Body of pancreas (tissue), 4 donors: ENCODE results near the gene PRAMEF11. TPM values are rescaled to one million over a fixed set of nuclear protein-coding genes. Genes with fewer than 3 reads are reported as not detected.
"Not testable (repeated sequence)": the region's sequence is repeated elsewhere in the genome, so short reads cannot be mapped to it uniquely, and the experiment has no call there.

Experiments used
- ATAC-seq: fragments of 150-250 bp; one replicate; pipeline ENCODE4 v1.9.1; 2016
- DNase-seq, 4 donors: peaks; one replicate each; pipeline ENCODE4 v3.0.0-alpha.2; 2019
- H3K27ac ChIP-seq, 4 donors: fragments of 200-600 bp; sonication (generic); 1 replicate in 3 of 4; 2 replicates in 1 of 4; pipeline versions ENCODE4 v1.5.1 to v1.6.1; 2016 to 2019; ENCODE audit warnings: mild to moderate bottlenecking in 1 of 4, mixed read lengths in 1 of 4, moderate library complexity in 1 of 4
- H3K27me3 ChIP-seq, 2 donors: fragments of 200-600 bp; sonication (generic); one replicate each; pipeline ENCODE4 v1.6.0; 2016; ENCODE audit warnings: mild to moderate bottlenecking in 1 of 2
- H3K36me3 ChIP-seq, 2 donors: fragments of 200-600 bp; sonication (generic); replicated peaks in 1 of 2; 2 replicates each; pipeline ENCODE4 v1.5.1; 2016; ENCODE audit warnings: low read depth in 2 of 2; ENCODE audit not compliant: insufficient read depth in 1 of 2
- H3K4me1 ChIP-seq: fragments of 200-600 bp; sonication (generic); one replicate; pipeline ENCODE4 v1.6.0; 2016
- H3K4me3 ChIP-seq, 2 donors: fragments of 200-600 bp; sonication (generic); 1 replicate in 1 of 2; 2 replicates in 1 of 2; pipeline ENCODE4 v1.5.1; 2016 to 2019
- H3K9me3 ChIP-seq, 3 donors: fragments of 200-600 bp; sonication (generic); 1 replicate in 2 of 3; 2 replicates in 1 of 3; pipeline ENCODE4 v1.5.1; 2016
- CTCF ChIP-seq, 7 experiments: fragments of 450-650 bp in 4 of 7; fragments of 200-600 bp in 3 of 7; sonication (generic) in 3 of 7; IDR thresholded peaks; one replicate each; pipeline ENCODE4 v1.5.1; 2016 to 2019; ENCODE audit warnings: antibody characterized with exemption in 7 of 7
- POLR2A ChIP-seq, 3 donors: fragments of 450-650 bp; IDR thresholded peaks; one replicate each; pipeline ENCODE4 v1.6.1; 2016; ENCODE audit warnings: antibody characterized with exemption in 3 of 3, mild to moderate bottlenecking in 2 of 3
- WGBS, 2 donors: methylation state at CpG; one replicate each; pipeline ENCODE4 v1.1.5; 2017; 5-methylcytosine and 5-hydroxymethylcytosine counted together
- intact Hi-C: fragments of 100-400 bp; cut with DNase I; formaldehyde crosslinking; loops from one replicate; pipeline ENCODE4 v1.15.1; 2023
- total RNA-seq, 2 donors: library from RNA; depleted of rRNA; stranded (reverse); fragments of >200 nt; gene quantifications; one replicate each; pipeline ENCODE4 v1.1.0, GENCODE V29; 2016

The PRAMEF11 gene
- total RNA-seq, 2 donors from 2014 or later: not detected

GRCh38 chr1:12783783-12784182 lies 47.4 kb downstream of the PRAMEF11 start:
- H3K36me3 ChIP-seq, DNase-seq, H3K9me3 ChIP-seq, H3K4me3 ChIP-seq, ATAC-seq, H3K27me3 ChIP-seq, H3K27ac ChIP-seq, intact Hi-C loops, H3K4me1 ChIP-seq: not testable (repeated sequence)
- 36 to 66% methylated on average over 3 to 6 of the region's 7 CpGs for WGBS, 2 donors

GRCh38 chr1:12781488-12781887 lies 49.7 kb downstream of the PRAMEF11 start:
- intact Hi-C loops, H3K27me3 ChIP-seq, H3K4me1 ChIP-seq, H3K9me3 ChIP-seq, DNase-seq, H3K4me3 ChIP-seq, ATAC-seq, H3K36me3 ChIP-seq, H3K27ac ChIP-seq: not testable (repeated sequence)
- 60 to 68% methylated on average over 2 to 5 of the region's 5 CpGs for WGBS, 2 donors

- intact Hi-C loops: no loop called here
- Histone ChIP-seq H3K4me1 (no peaks in the 10 kb centered on the region), H3K27me3 (no peaks in the 10 kb centered on the region), H3K36me3 (no peaks in the 10 kb centered on the region), H3K9me3 (no peaks in the 10 kb centered on the region), H3K4me3 (no peak overlapping the region), H3K27ac (no peak overlapping the region)
- ATAC-seq: no peak
- no peak for TF ChIP-seq POLR2A (IDR thresholded peaks at IDR 0.05)
- TF ChIP-seq CTCF (IDR thresholded peaks at IDR 0.05): no peak
- no peak for DNase-seq
- 75 to 79% methylated on average over 6 of the region's 6 CpGs for WGBS, 2 donors
Measured at GRCh38 chr1:12778907-12779306, 52.3 kb downstream of the PRAMEF11 start.

GRCh38 chr1:12778061-12778460 lies 53.1 kb downstream of the PRAMEF11 start:
- Histone ChIP-seq H3K4me3 (no peak overlapping the region), H3K27ac (no peak overlapping the region), H3K4me1 (no peaks in the 10 kb centered on the region), H3K9me3 (no peaks in the 10 kb centered on the region), H3K36me3 (no peaks in the 10 kb centered on the region), H3K27me3 (no peaks in the 10 kb centered on the region)
- TF ChIP-seq POLR2A (IDR thresholded peaks at IDR 0.05) (no peak), CTCF (IDR thresholded peaks at IDR 0.05) (no peak)
- intact Hi-C loops: no loop called here
- ATAC-seq: no peak
- 62 to 67% methylated on average over 4 of the region's 4 CpGs for WGBS, 2 donors
- no peak for DNase-seq

- ATAC-seq (no peak), DNase-seq (no peak)
- Histone ChIP-seq H3K9me3 (no peaks in the 10 kb centered on the region), H3K27ac (no peak overlapping the region), H3K4me3 (no peak overlapping the region), H3K27me3 (no peaks in the 10 kb centered on the region), H3K36me3 (no peaks in the 10 kb centered on the region), H3K4me1 (no peaks in the 10 kb centered on the region)
- intact Hi-C loops: no loop called here
- no peak for TF ChIP-seq CTCF (IDR thresholded peaks at IDR 0.05)
- no peak for TF ChIP-seq POLR2A (IDR thresholded peaks at IDR 0.05)
- 77 to 81% methylated on average over 14 to 15 of the region's 15 CpGs for WGBS, 2 donors
Measured at GRCh38 chr1:12776801-12777557, 54.2 kb downstream of the PRAMEF11 start.

GRCh38 chr1:12775443-12775842 lies 55.8 kb downstream of the PRAMEF11 start:
- TF ChIP-seq CTCF (IDR thresholded peaks at IDR 0.05) (no peak), POLR2A (IDR thresholded peaks at IDR 0.05) (no peak)
- no peak for ATAC-seq
- H3K27me3 ChIP-seq: no peaks in the 10 kb centered on the region
- no peaks in the 10 kb centered on the region for H3K9me3 ChIP-seq
- no peak overlapping the region for H3K27ac ChIP-seq
- no peaks in the 10 kb centered on the region for H3K4me1 ChIP-seq
- no peaks in the 10 kb centered on the region for H3K36me3 ChIP-seq
- intact Hi-C loops: no loop called here
- WGBS, 2 donors: 68 to 71% methylated on average over 8 of the region's 8 CpGs
- no peak for DNase-seq
- no peak overlapping the region for H3K4me3 ChIP-seq
